ENCODE results near the gene PGS1.

PGS1 gene

DNA sequence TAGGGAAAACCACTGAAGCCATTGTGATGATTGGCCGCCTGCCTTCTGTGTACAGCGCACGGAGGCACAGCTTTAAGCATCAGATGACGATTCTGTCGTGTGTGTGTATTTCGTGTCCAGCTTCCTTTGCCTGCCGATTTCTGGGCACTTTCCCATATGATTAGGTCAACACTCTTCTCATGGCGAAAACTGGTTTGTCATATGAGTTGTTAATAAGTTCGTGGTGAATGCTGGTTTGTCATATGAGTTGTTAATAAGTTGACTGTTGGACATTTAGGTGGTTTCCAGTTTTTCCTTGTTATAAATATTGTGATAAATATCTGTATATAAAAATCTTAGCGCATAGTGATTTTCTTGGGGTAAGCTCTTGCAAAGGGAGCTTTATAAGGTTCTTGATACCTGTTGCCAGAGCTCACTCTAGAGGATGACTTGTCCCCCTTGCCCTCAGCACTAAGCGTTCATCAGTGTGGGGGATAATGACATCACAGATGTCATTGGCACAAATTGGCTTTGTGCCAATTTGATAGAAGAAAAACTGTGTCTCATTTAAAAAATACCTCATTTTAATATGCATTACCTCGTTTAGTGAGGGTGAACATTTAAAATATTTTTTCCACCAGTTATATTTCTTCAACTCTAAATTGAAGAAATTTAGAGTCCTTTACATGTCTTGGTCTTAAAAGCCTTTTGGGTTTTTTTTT is 40.0 kb downstream of the PGS1 start:
- no peak overlapping the region for H3K4me3 ChIP-seq (ENCODE audit: low read depth in 1 of 2, low read length in 2 of 2)
- no peaks in the 10 kb centered on the region for H3K27me3 ChIP-seq (ENCODE audit: control insufficient read depth in 1 of 2, insufficient read depth in 2 of 2, low read length in 2 of 2)
- H3K9me3 ChIP-seq (ENCODE audit: low read length), result no peaks in the 10 kb centered on the region
- H3K27ac ChIP-seq (ENCODE audit: low read depth, low read length), result no peak overlapping the region
- H3K4me1 ChIP-seq (ENCODE audit: insufficient read depth, low read length), result peaks cover 20% of the 10 kb centered on the region
- H3K9ac ChIP-seq (ENCODE audit: low read length), result no peak overlapping the region
- H3K36me3 ChIP-seq (ENCODE audit: insufficient read depth, low read length), result peaks cover 12% of the 10 kb centered on the region

GRCh38 chr17:78419970-78420815 is 41.7 kb downstream of the PGS1 start:
- H3K27ac ChIP-seq (ENCODE audit: low read depth, low read length), result no peak overlapping the region
- peaks cover 27% of the 10 kb centered on the region for H3K36me3 ChIP-seq (ENCODE audit: insufficient read depth, low read length)
- H3K4me1 ChIP-seq (ENCODE audit: insufficient read depth, low read length), result peaks cover 20% of the 10 kb centered on the region
- no peaks in the 10 kb centered on the region for H3K9me3 ChIP-seq (ENCODE audit: low read length)
- H3K27me3 ChIP-seq (ENCODE audit: control insufficient read depth in 1 of 2, insufficient read depth in 2 of 2, low read length in 2 of 2), result no peaks in the 10 kb centered on the region
- H3K4me3 ChIP-seq (ENCODE audit: low read depth in 1 of 2, low read length in 2 of 2), result no peak overlapping the region
- no peak overlapping the region for H3K9ac ChIP-seq (ENCODE audit: low read length)

- Histone ChIP-seq H3K9ac (ENCODE audit: low read length) (no peak overlapping the region), H3K4me3 (ENCODE audit: low read depth in 1 of 2, low read length in 2 of 2) (no peak overlapping the region), H3K9me3 (ENCODE audit: low read length) (no peaks in the 10 kb centered on the region), H3K27me3 (ENCODE audit: control insufficient read depth in 1 of 2, insufficient read depth in 2 of 2, low read length in 2 of 2) (no peaks in the 10 kb centered on the region), H3K36me3 (ENCODE audit: insufficient read depth, low read length) (peaks cover 29% of the 10 kb centered on the region), H3K27ac (ENCODE audit: low read depth, low read length) (no peak overlapping the region), H3K4me1 (ENCODE audit: insufficient read depth, low read length) (peaks cover 15% of the 10 kb centered on the region)
Observed at GRCh38 chr17:78421084-78421533, 42.7 kb downstream of the PGS1 start.

GRCh38 chr17:78421534-78422266 is 43.3 kb downstream of the PGS1 start:
- Histone ChIP-seq H3K9ac (ENCODE audit: low read length) (no peak overlapping the region), H3K4me1 (ENCODE audit: insufficient read depth, low read length) (peaks cover 9% of the 10 kb centered on the region), H3K36me3 (ENCODE audit: insufficient read depth, low read length) (peaks cover 29% of the 10 kb centered on the region), H3K27me3 (ENCODE audit: control insufficient read depth in 1 of 2, insufficient read depth in 2 of 2, low read length in 2 of 2) (no peaks in the 10 kb centered on the region), H3K27ac (ENCODE audit: low read depth, low read length) (no peak overlapping the region), H3K4me3 (ENCODE audit: low read depth in 1 of 2, low read length in 2 of 2) (no peak overlapping the region), H3K9me3 (ENCODE audit: low read length) (no peaks in the 10 kb centered on the region)

DNA sequence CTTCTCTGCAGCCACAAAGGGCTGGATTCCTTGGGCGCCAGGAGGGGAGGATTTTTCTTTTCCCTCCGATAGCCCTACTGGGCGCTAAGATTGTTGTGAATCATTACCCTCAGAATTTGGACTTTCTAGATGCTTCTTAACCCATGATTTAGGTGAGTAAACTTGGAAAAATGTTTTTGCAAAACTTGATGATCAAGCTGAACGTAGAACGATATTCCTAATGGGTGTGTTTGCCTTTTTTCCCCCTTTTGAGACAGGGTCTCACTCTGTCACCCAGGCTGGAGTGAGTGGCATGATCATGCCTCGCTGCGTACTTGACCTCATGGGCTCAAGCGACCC is 43.8 kb downstream of the PGS1 start:
- H3K9ac ChIP-seq (ENCODE audit: low read length), result no peak overlapping the region
- peaks cover 3% of the 10 kb centered on the region for H3K4me1 ChIP-seq (ENCODE audit: insufficient read depth, low read length)
- peaks cover 29% of the 10 kb centered on the region for H3K36me3 ChIP-seq (ENCODE audit: insufficient read depth, low read length)
- no peaks in the 10 kb centered on the region for H3K27me3 ChIP-seq (ENCODE audit: control insufficient read depth in 1 of 2, insufficient read depth in 2 of 2, low read length in 2 of 2)
- no peak overlapping the region for H3K27ac ChIP-seq (ENCODE audit: low read depth, low read length)
- H3K4me3 ChIP-seq (ENCODE audit: low read depth in 1 of 2, low read length in 2 of 2), result no peak overlapping the region
- H3K9me3 ChIP-seq (ENCODE audit: low read length), result no peaks in the 10 kb centered on the region

DNA sequence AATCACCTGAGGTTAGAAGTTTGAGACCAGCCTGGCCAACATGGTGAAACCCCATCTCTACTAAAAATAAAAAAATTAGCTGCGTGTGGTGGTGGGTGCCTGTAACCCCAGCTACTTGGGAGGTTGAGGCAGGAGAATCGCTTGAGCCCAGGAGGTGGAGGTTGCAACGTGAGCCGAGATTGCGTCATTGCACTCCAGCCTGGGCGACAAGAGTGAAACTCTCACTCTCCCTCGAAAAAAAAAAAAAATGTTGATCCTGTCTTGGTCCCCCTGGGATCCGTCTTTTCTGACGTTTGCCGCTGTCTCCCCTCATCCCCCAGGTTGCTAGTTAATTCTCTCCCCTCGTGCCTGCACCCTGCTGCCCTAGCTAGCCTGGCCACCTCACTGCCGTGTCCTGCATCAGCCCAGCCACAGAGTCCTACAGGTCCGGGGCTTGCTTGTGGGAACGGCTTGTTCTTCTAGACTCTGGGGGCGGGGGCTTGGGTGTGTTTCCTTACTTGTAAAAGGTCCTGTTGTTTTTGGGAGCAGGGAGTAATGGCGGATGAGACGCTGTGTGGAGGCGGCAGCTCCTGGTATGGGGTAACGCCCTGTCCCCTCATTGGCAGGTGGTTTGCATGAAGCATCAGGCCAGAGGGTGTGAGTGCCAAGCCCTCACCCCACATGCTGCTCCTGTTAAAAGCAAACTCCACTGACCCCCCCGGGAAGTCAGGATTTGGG is 44.6 kb downstream of the PGS1 start:
- Histone ChIP-seq H3K36me3 (ENCODE audit: insufficient read depth, low read length) (peaks cover 29% of the 10 kb centered on the region), H3K4me1 (ENCODE audit: insufficient read depth, low read length) (no peaks in the 10 kb centered on the region), H3K27ac (ENCODE audit: low read depth, low read length) (no peak overlapping the region), H3K9ac (ENCODE audit: low read length) (no peak overlapping the region), H3K9me3 (ENCODE audit: low read length) (no peaks in the 10 kb centered on the region), H3K4me3 (ENCODE audit: low read depth in 1 of 2, low read length in 2 of 2) (no peak overlapping the region), H3K27me3 (ENCODE audit: control insufficient read depth in 1 of 2, insufficient read depth in 2 of 2, low read length in 2 of 2) (no peaks in the 10 kb centered on the region)

DNA sequence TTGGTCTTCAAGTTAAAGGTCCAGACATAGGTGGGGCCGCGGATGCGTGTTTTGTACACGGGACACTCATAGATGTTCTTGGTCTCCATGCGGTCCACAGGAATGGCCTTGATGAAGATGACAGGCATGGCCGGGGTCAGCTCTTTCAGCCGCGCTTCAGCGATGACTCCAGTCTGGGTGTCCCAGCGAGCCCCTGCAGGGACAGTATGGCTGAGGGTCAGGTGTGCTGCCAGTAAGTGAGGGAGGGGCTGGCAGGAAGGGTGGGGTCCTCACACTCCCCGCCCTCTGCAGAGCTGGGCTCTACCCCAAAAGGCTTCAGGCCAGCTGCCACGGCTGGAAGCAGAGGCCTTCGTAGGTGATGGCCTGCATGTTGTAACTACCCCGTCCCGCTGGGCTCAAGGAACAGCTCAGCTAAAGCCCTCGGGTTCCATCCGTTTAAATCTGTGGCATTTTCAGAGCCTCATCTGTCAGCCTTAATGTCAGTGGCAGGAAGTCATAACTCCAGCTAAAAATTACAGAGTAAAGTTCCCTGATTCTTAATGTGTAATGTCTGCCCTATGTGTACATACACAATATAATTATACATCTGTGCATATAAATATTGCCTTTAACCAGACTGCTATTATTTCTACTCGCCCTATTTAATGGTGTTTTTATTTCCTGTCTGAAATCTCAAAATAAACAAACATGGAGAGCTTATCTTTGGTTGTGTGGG is 45.7 kb downstream of the PGS1 start:
- Histone ChIP-seq H3K36me3 (ENCODE audit: insufficient read depth, low read length) (peaks cover 29% of the 10 kb centered on the region), H3K4me3 (ENCODE audit: low read depth in 1 of 2, low read length in 2 of 2) (no peak overlapping the region), H3K4me1 (ENCODE audit: insufficient read depth, low read length) (no peaks in the 10 kb centered on the region), H3K27ac (ENCODE audit: low read depth, low read length) (no peak overlapping the region), H3K9me3 (ENCODE audit: low read length) (no peaks in the 10 kb centered on the region), H3K9ac (ENCODE audit: low read length) (no peak overlapping the region), H3K27me3 (ENCODE audit: control insufficient read depth in 1 of 2, insufficient read depth in 2 of 2, low read length in 2 of 2) (no peaks in the 10 kb centered on the region)

- Histone ChIP-seq H3K36me3 (ENCODE audit: insufficient read depth, low read length) (peaks cover 27% of the 10 kb centered on the region), H3K27me3 (ENCODE audit: control insufficient read depth in 1 of 2, insufficient read depth in 2 of 2, low read length in 2 of 2) (no peaks in the 10 kb centered on the region), H3K4me3 (ENCODE audit: low read depth in 1 of 2, low read length in 2 of 2) (no peak overlapping the region), H3K9me3 (ENCODE audit: low read length) (no peaks in the 10 kb centered on the region), H3K4me1 (ENCODE audit: insufficient read depth, low read length) (no peaks in the 10 kb centered on the region), H3K27ac (ENCODE audit: low read depth, low read length) (no peak overlapping the region), H3K9ac (ENCODE audit: low read length) (no peak overlapping the region)
Observed at GRCh38 chr17:78425429-78425828, 47.0 kb downstream of the PGS1 start.

DNA sequence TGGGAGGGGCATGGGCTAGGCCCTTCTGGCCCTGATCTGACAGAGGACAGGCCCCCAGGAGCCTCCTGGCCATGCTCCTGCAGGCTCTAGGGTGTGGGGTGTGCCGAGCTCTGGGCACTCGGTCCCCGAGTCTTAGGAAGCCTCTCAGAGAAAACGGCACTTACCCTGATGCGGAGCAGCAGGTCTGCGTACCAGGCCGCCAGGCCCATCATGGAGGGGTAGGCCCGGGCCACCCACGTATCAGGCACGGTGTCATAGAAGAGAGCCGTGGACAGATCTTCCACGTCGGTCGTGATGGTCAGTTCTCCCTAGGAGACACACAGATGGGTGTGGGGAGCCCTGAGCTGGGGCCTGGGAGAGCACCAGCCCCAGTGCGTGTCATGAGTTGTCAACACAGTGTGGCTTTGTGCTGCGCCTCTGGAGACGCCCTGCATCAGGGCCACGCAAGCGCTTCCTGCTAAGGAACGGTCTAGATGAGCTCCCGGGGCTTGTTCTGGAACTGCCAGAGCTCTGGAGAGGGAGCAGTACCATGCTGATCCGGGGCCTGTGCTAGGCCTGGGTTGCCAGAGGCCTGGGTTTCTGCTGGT is 47.9 kb downstream of the PGS1 start:
- Histone ChIP-seq H3K36me3 (ENCODE audit: insufficient read depth, low read length) (peaks cover 27% of the 10 kb centered on the region), H3K9me3 (ENCODE audit: low read length) (no peaks in the 10 kb centered on the region), H3K27me3 (ENCODE audit: control insufficient read depth in 1 of 2, insufficient read depth in 2 of 2, low read length in 2 of 2) (no peaks in the 10 kb centered on the region), H3K4me1 (ENCODE audit: insufficient read depth, low read length) (no peaks in the 10 kb centered on the region), H3K9ac (ENCODE audit: low read length) (no peak overlapping the region), H3K27ac (ENCODE audit: low read depth, low read length) (no peak overlapping the region), H3K4me3 (ENCODE audit: low read depth in 1 of 2, low read length in 2 of 2) (no peak overlapping the region)

GRCh38 chr17:78427140-78427539 is 48.7 kb downstream of the PGS1 start:
- H3K9me3 ChIP-seq (ENCODE audit: low read length), result no peaks in the 10 kb centered on the region
- no peak overlapping the region for H3K9ac ChIP-seq (ENCODE audit: low read length)
- H3K36me3 ChIP-seq (ENCODE audit: insufficient read depth, low read length), result peaks cover 27% of the 10 kb centered on the region
- no peak overlapping the region for H3K4me3 ChIP-seq (ENCODE audit: low read depth in 1 of 2, low read length in 2 of 2)
- no peaks in the 10 kb centered on the region for H3K27me3 ChIP-seq (ENCODE audit: control insufficient read depth in 1 of 2, insufficient read depth in 2 of 2, low read length in 2 of 2)
- H3K4me1 ChIP-seq (ENCODE audit: insufficient read depth, low read length), result no peaks in the 10 kb centered on the region
- H3K27ac ChIP-seq (ENCODE audit: low read depth, low read length), result no peak overlapping the region
